Activated CD4-positive, alpha-beta T cell treated with anti-CD3 and anti-CD28 coated beads for 24 hours (primary cell): ENCODE data around the gene NPM1.
"Not testable (repeated sequence)": the region's sequence is repeated elsewhere in the genome, so short reads cannot be mapped to it uniquely, and the experiment has no call there.

Experiments used
- DNase-seq, 2 donors: peaks; one replicate each; pipeline ENCODE4 v3.0.0-alpha.2; 2020; ENCODE audit warnings: low read depth in 2 of 2

The NPM1 gene

GRCh38 chr5:171386006-171386671 is 1.5 kb upstream of the NPM1 start:
- DNase-seq = no peak

GRCh38 chr5:171386861-171387344 is 746 bp upstream of the NPM1 start:
- DNase-seq = no peak

- DNase-seq = peak; percentile 77 to 78
Measured at GRCh38 chr5:171387970-171388815, 544 bp downstream of the NPM1 start.

GRCh38 chr5:171388816-171389168 is 1.1 kb downstream of the NPM1 start:
- peak; percentile 18 to 25 for DNase-seq

GRCh38 chr5:171390883-171391677 is 3.4 kb downstream of the NPM1 start:
- DNase-seq = no peak

- no peak for DNase-seq
Measured at GRCh38 chr5:171391996-171392577, 4.4 kb downstream of the NPM1 start.

- no peak for DNase-seq
Measured at GRCh38 chr5:171392585-171393159, 5.0 kb downstream of the NPM1 start.

GRCh38 chr5:171395042-171395441 is 7.4 kb downstream of the NPM1 start:
- no peak for DNase-seq

- not testable (repeated sequence) for DNase-seq
Measured at GRCh38 chr5:171396583-171396982, 8.9 kb downstream of the NPM1 start.

- DNase-seq = no peak
Measured at GRCh38 chr5:171397190-171397589, 9.5 kb downstream of the NPM1 start.

GRCh38 chr5:171397599-171397998 is 9.9 kb downstream of the NPM1 start:
- no peak for DNase-seq

GRCh38 chr5:171398660-171399059 is 11.0 kb downstream of the NPM1 start:
- not testable (repeated sequence) for DNase-seq

- no peak for DNase-seq
Measured at GRCh38 chr5:171400169-171400568, 12.5 kb downstream of the NPM1 start.

- DNase-seq = no peak
Measured at GRCh38 chr5:171401167-171401947, 13.7 kb downstream of the NPM1 start.

- DNase-seq = not testable (repeated sequence)
Measured at GRCh38 chr5:171402751-171403150, 15.1 kb downstream of the NPM1 start.

- no peak for DNase-seq
Measured at GRCh38 chr5:171405615-171406014, 18.0 kb downstream of the NPM1 start.

GRCh38 chr5:171407234-171407633 is 19.6 kb downstream of the NPM1 start:
- no peak for DNase-seq

- no peak for DNase-seq
Measured at GRCh38 chr5:171409164-171410136, 21.8 kb downstream of the NPM1 start.

- DNase-seq = no peak
Measured at GRCh38 chr5:171410181-171410580, 22.5 kb downstream of the NPM1 start.

GRCh38 chr5:171412186-171412585 is 24.5 kb downstream of the NPM1 start:
- no peak for DNase-seq
